CD4-positive, alpha-beta T cell treated with Interleukin-4 for 4 hours (primary cell): Measurements from ENCODE around the gene WDTC1.
"Not testable (repeated sequence)": the region's sequence is repeated elsewhere in the genome, so short reads cannot be mapped to it uniquely, and the experiment has no call there.

Source experiments
- DNase-seq: peaks from one replicate; pipeline ENCODE4 v3.0.0-alpha.2; 2020

The WDTC1 gene, protein sequence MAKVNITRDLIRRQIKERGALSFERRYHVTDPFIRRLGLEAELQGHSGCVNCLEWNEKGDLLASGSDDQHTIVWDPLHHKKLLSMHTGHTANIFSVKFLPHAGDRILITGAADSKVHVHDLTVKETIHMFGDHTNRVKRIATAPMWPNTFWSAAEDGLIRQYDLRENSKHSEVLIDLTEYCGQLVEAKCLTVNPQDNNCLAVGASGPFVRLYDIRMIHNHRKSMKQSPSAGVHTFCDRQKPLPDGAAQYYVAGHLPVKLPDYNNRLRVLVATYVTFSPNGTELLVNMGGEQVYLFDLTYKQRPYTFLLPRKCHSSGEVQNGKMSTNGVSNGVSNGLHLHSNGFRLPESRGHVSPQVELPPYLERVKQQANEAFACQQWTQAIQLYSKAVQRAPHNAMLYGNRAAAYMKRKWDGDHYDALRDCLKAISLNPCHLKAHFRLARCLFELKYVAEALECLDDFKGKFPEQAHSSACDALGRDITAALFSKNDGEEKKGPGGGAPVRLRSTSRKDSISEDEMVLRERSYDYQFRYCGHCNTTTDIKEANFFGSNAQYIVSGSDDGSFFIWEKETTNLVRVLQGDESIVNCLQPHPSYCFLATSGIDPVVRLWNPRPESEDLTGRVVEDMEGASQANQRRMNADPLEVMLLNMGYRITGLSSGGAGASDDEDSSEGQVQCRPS

DNA sequence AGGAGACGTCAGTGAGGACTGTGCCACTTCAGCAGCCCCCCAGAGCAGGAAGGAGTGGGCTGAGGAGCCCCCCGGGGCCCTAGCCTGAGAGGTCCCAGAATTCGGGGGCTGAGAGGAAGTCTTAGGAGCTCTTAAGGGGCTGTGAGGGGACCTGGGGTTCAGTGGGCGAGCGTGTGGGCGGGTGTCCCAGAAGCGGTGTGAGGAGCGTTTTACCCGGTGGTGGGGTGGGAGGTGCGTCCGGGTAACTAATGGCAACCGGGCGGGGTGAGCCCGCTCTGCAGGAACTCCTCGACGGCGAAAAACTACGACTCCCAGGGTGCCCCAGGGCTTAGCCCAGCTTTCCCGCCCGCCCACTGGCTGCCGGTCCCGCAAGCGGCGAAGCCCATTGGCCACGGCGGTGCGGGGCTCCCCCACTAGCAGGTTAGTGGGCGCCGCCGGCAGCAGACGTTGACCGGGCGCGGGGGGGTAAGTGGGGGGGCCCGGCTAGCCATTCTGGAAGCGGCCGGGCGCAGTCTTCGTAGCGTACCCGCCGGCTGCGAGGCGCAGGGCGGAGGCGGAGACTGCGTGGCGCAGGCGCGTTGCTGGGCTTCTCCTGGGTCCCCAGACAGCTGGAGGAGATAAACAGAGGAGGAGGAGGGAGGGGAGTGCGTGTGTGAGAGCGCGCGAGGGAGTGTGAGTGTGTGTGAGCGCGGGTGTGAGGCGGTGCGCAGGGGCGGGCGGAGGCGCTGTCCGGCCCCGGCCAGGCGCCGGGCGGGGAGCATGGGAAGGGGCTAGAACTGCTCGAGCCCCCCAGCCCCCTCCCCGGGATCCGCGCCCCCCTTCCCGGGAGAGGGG lies at the start of gene WDTC1:
Gene WDTC1 (plus strand): TSS at position 584 of the 834 bp plus-strand sequence. CDS start 26,423 bp downstream, outside the sequence.
- DNase-seq: peak; percentile 99

DNA sequence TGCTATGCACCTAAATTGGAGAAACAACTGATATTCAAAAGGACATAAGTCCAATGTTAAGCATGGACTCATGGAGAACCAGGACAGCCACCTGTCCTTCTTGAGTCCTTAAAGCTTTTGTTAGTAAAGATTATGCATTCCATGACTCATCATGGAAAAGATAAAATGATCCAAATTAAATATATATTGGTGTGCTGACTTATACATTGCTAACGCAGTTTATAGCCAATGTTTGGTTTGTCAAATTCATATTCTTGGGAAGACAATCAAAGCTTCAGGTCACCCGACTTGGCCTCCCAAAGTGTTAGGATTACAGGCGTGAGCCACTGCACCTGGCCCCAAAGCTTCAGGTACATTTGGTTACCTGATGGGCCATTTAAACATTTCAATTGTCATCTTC lies 49.8 kb upstream of the WDTC1 start:
- DNase-seq: not testable (repeated sequence)

DNA sequence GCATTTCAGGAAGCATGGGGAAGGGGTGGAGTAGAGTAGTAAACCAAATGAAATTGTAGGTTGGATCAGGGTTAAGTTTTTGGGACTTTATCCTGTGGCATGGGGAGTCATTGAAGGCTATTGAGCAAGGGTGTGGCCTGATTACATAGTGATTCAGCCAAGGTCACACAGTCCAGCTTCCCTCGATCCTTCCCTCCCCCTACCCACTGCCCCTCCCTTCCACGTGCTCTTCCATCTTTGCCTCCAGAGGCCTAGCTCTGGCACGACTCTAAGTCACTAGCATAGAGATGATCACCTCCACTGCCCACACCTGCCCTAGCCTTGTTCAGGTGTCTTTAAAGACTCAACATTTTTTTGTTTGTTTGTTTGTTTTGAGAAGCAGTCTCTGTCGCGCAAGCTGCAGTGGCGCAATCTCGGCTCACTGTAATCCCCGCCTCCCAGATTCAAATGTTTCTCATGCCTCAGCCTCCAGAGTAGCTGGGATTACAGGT lies 42.3 kb upstream of the WDTC1 start:
- DNase-seq: no peak

DNA sequence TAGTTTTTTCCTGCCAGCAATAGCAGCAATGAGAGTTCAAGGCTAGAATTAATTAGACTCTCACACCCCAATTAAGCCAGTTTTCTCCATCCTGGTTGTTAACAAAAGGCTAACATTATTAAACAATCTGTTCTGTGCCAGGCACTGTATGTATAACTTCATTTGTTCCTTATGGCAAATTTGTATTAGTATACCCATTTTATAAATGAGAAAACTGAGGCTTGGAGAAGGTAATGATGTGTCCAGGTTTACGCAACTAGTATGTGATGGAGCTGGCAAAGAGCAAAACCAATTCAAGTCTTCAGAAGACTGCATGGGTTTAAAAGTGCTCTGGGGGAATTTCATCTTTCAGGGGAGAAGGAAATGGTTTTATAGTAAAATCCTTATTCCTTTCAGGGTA lies 41.2 kb upstream of the WDTC1 start:
- DNase-seq: no peak

DNA sequence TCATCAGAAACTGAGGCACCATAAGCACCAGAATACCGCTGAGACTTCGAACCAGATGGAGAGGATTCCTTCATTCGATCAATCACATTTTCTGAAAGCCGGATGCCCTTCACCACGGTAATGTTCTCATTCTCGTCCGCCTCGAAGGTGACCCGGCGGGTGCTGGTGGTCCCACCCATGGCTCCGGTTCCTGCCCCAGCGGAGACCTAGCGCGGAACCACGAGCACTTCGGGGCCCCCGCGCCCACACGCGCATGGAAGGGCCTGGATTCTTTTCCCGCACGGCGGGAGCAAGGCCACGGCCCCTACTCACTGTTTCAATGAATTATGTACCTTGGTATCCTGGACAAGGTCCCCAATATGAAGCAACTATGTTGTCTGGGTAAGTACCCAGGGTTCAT lies 33.1 kb upstream of the WDTC1 start:
- DNase-seq: no peak

DNA sequence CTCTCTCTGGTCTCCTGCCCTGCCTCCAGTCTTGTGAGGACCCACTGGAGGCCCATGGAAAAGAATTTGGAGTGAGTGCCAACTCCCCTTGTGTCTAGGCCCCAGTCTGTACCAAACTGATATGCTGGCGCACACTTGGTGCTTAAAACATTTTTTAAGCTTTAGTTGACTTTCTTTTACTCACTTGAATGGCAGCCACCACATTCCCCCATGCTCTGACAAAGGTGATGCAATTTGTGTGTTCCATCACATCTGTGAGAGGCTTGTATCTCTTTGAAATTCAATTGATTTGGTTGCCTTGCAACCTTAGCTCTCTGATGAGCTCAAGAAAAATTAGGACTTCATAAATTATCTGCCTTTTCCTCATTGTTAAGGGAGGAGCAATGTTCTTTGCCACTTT lies 30.5 kb upstream of the WDTC1 start:
- no peak for DNase-seq

DNA sequence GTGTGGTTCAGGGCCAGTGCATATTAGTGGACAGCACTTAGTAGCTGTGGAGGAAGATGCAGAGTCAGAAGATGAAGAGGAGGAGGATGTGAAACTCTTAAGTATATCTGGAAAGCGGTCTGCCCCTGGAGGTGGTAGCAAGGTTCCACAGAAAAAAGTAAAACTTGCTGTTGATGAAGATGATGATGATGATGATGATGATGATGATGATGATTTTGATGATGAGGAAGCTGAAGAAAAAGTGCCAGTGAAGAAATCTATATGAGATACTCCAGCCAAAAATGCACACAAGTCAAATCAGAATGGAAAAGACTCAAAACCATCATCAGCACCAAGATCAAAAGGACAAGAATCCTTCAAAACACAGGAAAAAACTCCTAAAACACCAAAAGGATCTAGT lies 27.2 kb upstream of the WDTC1 start:
- DNase-seq: not testable (repeated sequence)

DNA sequence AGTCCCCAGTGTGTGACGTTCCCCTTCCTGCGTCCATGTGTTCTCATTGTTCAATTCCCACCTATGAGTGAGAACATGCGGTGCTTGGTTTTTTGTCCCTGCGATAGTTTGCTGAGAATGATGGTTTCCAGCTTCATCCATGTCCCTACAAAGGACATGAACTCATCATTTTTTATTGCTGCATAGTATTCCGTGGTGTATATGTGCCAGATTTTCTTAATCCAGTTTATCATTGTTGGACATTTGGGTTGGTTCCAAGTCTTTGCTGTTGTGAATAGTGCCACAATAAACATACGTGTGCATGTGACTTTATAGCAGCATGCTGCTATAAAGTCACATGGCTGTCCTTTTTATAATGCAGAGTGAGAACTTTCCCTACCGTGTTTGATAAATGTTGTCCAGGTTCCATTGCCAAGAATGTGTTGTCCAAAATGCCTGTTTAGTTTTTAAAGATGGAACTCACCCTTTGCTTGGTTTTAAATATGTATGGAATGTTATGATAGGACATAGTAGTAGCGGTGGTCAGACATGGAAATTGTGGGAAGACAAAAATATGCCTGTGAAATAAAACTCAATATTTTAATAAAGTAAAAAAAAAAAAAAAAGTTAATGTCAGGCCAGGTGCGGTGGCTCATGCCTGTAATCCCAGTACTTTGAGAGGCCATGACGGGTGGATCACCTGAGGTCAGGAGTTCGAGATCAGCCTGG lies 26.1 kb upstream of the WDTC1 start:
- DNase-seq: not testable (repeated sequence)

DNA sequence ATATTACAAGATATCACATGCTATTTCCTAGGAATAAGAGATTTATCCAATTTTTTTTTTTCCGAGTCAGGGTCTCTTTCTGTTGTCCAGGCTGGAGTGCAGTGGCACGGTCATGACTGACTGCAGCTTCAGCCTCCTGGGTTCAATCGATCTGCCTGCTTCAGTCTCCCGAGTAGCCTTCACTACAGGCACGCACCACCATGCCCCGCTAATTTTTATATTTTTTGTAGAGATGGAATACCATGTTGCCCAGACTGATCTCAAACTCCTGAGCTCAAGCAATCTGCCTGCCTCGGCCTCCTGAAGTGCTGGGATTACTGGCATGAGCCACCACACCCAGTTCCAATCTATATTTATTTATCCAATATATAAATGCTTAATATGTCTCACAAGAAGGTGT lies 18.0 kb upstream of the WDTC1 start:
- DNase-seq: no peak

DNA sequence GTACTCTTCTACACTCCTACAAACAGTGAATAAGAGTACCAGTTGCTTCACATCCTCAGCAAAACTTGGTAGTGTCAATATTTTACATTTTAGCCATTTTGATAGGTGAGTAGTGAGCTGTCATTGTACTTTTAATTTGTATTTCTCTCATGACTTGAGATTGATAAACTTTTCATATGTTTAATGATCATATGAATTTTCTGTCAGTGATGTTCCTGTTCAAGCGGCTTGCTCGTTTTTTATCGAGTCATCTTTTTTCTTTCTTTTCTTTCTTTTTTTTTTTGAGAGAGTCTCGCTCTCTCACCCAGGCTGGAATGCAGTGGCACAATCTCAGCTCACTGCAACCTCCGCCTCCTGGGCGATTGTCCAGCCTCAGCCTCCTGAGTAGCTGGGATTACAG lies 17.0 kb upstream of the WDTC1 start:
- no peak for DNase-seq

DNA sequence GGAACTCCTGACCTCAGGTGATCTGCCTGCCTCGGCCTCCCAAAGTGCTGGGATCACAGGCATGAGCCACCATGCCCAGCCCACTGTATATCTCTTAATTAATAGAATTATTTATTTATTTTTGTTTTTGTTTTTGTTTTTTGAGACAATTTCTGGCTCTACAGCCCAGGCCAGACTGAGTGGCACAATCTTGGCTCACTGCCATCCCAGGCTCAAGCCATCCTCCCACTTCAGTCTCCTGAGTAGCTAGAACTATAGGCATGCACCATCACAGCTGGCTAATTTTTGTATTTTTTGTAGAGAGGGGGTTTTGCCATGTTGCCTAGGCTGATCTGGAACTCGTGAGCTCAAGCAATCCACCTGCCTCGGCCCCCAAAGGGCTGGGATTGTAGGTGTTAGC lies 15.7 kb upstream of the WDTC1 start:
- no peak for DNase-seq

DNA sequence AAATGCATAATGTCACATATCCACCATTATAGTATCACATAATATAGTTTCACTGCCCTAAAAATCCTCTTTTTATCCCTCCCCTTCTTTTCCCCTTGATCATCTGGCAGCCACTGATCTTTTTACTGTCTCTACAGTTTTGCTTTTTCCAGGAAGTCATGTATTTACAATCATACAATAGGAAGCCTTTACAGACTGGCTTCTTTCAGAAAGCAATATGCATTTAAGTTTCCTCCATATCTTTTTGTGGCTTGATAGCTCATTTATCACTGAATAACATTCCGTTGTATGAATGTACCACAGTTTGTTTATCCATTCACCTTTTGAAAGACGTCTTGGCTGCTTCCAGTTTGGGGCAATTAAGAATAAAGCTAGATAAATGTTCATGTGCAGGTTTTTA lies 14.3 kb upstream of the WDTC1 start:
- no peak for DNase-seq

DNA sequence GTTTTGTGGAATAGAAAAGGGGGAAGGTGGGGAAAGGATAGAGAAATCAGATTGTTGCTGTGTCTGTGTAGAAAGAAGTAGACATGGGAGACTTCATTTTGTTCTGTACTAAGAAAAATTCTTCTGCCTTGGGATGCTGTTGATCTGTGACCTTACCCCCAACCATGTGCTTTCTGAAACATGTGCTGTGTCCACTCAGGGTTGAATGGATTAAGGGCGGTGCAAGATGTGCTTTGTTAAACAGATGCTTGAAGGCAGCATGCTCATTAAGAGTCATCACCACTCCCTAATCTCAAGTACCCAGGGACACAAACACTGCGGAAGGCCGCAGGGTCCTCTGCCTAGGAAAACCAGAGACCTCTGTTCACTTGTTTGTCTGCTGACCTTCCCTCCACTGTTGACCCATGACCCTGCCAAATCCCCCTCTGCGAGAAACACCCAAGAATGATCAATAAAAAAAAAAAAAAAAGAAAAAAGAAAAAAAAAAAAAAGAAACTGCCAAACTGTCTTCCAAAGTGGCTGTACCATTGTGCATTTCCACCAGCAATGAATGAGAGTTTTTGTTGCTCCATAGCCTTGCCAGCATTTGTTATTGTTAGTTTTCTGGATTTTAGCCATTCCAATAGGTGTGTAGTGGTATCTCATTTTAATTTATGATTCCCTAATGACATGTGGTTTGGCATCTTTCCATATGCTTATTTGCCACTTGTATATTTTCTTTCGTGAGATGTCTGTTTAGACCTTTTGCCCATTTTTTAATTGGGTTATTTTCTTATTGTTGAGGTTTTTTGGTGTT lies 13.5 kb upstream of the WDTC1 start:
- not testable (repeated sequence) for DNase-seq

DNA sequence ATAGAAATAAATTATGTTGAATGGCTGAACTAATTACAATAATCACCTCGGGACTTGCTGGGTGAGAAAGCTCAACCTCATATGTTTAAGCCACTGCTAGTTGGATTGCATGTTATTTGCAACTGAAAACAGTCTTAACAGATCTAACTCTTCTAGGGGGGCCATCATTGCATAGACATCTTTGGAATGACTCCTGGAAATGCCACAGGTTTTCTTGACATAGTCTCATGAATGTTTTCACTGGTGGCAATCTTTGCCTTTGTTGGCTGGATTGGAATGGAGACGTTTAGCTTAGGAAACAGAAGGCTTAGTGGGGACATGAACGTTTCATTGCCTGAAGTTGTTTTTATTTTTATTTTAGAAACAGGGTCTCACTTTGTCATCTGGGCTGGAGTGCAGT lies 8.8 kb upstream of the WDTC1 start:
- DNase-seq: no peak

DNA sequence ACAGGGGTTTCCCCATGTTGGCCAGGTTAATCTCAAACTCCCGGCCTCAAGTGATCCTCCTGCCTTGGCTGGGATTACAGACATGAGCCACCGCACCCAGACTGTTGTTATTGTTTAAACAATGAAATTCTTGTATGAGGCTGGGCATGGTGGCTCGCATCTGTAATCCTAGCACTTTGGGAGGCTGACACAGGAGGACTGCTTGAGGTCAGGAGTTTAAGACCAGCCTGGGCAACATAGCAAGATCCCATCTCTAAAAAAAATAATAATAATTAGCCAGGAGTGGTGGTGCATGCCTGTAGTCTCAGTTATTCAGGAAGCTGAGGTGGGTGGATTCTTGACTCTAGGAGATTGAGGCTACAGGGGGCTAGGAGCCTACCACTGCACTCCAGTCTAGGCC lies 6.7 kb upstream of the WDTC1 start:
- DNase-seq: no peak

DNA sequence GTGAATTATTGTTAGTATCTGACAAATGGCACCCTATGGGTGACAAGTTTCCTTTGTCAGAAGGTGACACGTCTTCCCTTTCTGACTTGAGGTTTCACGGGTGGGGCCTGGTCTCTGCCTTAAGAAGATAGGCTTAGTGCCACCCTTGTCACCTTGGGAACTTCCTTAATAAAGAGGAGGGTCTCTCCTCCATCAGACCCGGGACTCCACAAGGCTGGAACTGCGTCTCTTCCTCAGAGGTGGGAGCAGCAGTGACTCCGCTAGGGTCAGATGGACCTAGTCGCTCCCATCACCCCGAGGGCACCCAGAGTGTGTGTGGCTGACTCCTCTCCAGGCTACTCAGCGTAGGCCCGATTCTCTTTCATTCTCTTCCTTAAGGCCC lies 774 bp upstream of the WDTC1 start:
- DNase-seq: peak; percentile 67

DNA sequence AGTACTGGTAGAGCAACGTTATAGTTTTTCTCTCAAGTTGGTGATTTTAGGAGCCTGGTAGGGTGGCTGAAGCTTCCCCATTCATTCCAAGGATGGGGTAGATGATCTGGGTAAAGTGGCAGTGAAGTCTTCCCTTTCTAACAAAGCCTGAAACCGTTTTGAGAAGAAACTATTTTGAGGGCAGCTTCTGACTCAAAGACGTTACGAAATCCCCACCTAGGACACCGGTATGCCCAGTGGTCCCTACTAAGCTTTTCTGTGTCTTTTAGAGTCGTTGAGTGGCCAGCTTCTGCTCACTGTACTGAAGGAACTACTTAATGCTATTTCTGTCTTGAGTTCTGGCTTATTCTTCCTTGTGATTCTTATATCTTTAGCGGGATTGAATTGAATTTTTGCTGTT lies 1.4 kb downstream of the WDTC1 start:
- no peak for DNase-seq

DNA sequence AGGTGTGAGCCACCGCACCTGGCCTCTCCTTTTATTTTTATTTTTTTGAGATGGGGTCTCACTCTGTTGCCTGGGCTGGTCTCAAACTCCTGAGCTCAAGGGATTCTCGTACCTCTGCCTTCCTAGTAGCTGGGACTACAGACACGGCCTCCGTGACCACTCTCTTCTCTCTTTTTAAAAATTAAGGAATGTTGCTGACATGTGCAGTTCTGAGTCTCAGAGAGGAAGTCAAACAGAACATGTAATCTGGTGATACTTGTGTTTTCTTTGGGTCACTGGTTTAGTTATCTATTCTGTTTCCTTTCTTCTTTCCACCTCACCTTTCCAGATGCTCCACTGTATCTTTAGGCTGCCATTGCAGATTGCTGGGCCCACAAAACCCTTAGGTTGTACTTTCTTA lies 2.7 kb downstream of the WDTC1 start:
- no peak for DNase-seq

DNA sequence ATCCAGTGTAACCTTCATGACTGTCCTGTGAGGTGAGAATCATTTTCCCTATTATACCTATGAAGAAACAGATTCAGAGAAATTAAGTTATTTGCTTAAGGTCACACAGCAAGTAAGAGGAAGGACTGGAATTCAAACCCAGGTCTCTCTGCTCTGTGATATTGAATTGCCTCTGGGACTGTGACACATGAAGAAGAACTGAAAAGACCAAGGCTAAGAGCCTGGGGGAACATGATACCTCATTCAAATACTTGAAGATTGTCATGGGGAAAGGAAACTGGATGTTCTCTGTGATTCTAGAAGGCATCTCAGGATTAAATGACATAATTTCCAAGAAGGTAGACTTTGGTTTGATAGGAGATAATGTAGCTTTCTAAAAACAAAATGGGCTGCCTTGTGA lies 3.6 kb downstream of the WDTC1 start:
- no peak for DNase-seq

DNA sequence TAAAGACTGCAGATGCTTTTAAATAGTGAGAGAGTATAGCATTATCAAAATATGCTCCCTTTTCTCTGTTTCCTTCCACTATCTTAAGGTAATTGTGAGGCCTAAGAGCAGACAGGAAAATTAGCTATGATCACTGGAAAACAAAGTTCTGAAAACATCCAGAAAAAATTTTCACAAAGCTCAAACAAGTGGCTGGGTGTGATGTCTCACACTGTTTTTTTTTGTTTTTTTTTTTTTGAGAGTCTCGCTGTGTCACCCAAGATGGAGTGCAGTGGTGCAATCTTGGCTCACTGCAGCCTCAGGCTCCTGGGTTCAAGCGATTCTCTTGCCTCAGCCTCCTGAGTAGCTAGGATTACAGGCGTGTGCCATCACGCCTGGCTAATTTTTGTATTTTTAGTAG lies 7.2 kb downstream of the WDTC1 start:
- DNase-seq: no peak

DNA sequence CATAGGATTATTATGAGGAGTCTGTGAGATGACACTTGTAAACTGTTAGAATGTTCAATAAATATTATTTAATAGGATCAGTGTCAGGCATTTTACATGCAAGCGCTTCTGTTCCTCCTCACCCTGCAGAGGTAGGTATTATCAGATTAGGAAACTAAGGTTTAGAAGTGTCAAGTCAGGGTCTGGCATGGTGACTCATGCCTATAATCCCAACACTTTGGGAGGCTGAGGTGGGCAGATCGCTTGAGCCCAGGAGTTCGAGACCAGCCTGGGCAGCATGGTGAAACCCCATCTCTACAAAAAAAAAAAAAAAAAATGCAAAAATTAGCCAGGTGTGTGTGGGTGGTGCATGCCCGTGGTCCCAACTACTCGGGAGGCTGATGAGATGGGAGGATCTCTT lies 9.2 kb downstream of the WDTC1 start:
- DNase-seq: not testable (repeated sequence)

DNA sequence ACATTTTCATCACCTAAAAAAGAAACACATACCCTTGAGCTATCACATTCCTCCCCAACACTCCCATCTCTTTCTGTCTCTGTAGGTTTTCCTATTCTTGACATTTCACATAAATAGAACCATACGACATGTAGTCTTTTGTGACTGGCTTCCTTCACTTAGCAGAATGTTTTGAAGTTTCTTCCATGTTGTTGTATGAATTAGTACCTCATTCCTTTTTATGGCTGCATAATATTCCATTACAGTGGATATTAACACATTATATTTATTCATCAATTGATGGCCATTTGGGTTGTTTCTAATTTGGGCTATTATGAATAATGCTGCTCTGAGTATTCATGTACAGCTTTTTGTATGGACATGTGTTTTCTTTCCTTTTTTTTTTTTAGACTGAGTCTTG lies 11.8 kb downstream of the WDTC1 start:
- DNase-seq: no peak
